ENCODE measurements around the gene PEX16.

DNA sequence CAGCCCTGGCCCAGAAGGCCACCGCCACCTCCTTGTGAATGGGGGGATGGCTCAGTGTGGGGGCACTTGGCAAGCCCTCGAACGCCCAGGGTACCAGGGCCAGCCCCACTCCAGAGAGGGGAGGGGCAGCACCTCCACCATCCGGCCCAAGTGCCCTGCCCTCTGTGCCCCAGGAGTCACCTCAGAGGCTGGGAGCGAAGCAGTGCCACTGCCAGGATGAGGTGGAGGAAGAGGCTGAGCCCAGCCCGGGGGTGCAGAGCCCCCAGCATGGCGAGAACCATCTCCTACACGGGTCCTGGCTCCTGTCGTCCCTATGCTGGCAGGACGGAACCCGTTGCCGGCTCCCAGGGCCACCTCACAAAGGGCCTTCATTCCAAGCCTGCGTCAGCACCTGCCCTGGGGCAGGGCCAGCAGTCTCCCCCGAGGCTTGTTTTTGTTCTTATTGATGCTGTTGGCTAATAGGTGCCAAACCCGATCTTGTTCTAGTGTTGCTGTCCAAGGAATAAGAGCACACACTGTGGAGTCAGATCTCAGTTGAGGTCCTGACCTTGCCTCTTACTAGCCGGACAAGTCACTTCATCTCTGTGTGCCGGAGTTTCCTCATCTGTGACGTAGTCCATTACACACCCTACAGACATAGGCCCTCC is 10.6 kb downstream of the PEX16 start, which contains the start of gene FREY1:
- TF ChIP-seq CTCF (IDR thresholded peaks at IDR 0.05) (no peak), POLR2A (IDR thresholded peaks at IDR 0.05) (no peak)

Measured in gastroesophageal sphincter (tissue), 3 donors.